Ammon's horn (tissue), 1 donor: ENCODE results near the gene GSDMA.
"Not testable (repeated sequence)": the region's sequence is repeated elsewhere in the genome, so short reads cannot be mapped to it uniquely, and the experiment has no call there.

Experiments
- DNase-seq: peaks from one replicate; pipeline ENCODE4 v3.0.0-alpha.2; 2016; ENCODE audit warnings: low spot score

The GSDMA gene

GRCh38 chr17:39929646-39930407 is 33.0 kb upstream of the GSDMA start:
- no peak for DNase-seq

- no peak for DNase-seq
These were observed 28.9 kb upstream of the GSDMA start for GRCh38 chr17:39933912-39934311.

GRCh38 chr17:39934324-39934723 is 28.5 kb upstream of the GSDMA start:
- DNase-seq: no peak

- no peak for DNase-seq
These were observed 26.9 kb upstream of the GSDMA start for GRCh38 chr17:39935909-39936308.

GRCh38 chr17:39937447-39937846 is 25.4 kb upstream of the GSDMA start:
- no peak for DNase-seq

- DNase-seq: no peak
These were observed 24.5 kb upstream of the GSDMA start for GRCh38 chr17:39938140-39938869.

- no peak for DNase-seq
These were observed 23.7 kb upstream of the GSDMA start for GRCh38 chr17:39939106-39939505.

GRCh38 chr17:39939588-39940419 is 23.0 kb upstream of the GSDMA start:
- DNase-seq: no peak

- DNase-seq: no peak
These were observed 19.0 kb upstream of the GSDMA start for GRCh38 chr17:39943702-39944392.

- no peak for DNase-seq
These were observed 18.5 kb upstream of the GSDMA start for GRCh38 chr17:39944393-39944711.

GRCh38 chr17:39946551-39947330 is 16.1 kb upstream of the GSDMA start:
- DNase-seq: no peak

- not testable (repeated sequence) for DNase-seq
These were observed 14.3 kb upstream of the GSDMA start for GRCh38 chr17:39948489-39948828.

GRCh38 chr17:39949028-39949427 is 13.8 kb upstream of the GSDMA start:
- DNase-seq: no peak

- DNase-seq: no peak
These were observed 11.9 kb upstream of the GSDMA start for GRCh38 chr17:39950871-39951348.

- DNase-seq: no peak
These were observed 10.7 kb upstream of the GSDMA start for GRCh38 chr17:39951924-39952679.

- peak; percentile 97 for DNase-seq
These were observed 9.9 kb upstream of the GSDMA start for GRCh38 chr17:39952680-39953470.

GRCh38 chr17:39953471-39953888 is 9.3 kb upstream of the GSDMA start:
- no peak for DNase-seq

- DNase-seq: no peak
These were observed 7.9 kb upstream of the GSDMA start for GRCh38 chr17:39954876-39955275.

GRCh38 chr17:39955726-39956225 is 7.0 kb upstream of the GSDMA start:
- no peak for DNase-seq
